ENCODE data around the gene GNB4.
A peak's percentile ranks its signal among the peaks of the same experiment; 100 is the strongest.

Gene GNB4

DNA sequence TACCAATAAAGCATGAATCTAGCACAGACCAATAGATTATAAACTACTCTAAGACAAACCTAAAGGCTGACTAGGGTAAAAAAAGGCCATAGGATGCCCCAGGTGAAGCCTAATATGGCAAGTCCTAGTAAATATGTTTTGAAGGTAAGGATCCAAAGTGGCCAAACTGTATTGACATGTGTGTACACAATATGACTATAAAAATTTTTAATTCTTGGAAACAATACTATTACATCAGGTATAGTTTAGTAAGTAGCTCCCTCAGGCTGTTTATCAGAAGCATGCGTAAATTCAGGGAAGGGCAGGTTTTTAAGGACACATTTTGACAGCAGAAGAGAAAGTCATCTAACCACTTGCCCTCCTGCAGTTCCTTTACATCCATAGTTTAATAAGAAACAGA is 18.8 kb downstream of the GNB4 start:
- no peak for DNase-seq

DNA sequence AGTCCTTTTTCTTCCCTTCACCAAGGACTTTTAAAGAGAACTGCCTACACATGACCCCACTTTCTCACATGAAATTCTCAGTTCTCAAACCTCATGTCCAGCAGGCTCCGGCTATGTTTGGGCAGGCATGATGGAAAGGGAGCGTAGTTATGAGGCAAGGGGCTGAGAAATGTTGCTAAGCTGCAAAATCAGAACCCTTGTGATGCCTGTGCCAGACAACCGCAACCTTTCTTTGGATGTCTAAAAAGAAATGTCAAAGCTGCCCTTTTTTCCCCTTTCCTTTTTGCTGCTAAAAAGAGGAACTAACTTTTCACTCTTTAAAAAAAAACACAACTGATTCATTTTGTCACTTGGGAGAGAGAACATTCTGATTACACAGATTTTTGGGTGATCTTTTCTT is 19.2 kb downstream of the GNB4 start:
- no peak for DNase-seq

DNA sequence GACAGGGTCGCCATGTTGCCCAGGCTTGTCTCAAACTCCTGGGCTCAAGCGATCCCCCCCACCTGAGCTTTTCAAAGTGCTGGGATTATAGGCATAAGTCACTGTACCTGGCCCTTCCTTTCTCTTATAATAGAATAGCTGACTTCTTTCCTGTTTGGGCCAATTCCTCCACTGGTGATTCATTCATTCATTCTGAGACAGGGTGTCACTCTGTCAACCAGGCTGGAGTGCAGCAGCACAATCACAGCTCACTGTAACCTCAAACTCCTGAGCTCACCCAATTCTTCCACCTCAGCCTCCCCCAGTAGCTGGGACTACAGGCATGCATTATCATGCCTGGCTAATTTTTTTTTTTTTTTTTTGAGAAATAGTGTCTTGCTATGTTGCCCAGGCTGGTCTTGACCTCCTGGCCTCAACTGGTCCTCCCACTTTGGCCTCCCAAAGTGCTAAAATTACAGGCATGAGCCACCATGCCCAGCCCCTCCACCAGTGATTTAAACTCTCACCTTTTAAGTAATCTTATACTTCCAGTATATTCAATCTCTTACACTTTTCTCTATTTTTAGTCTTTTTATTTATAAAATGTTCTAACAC is 20.9 kb downstream of the GNB4 start:
- no peak for DNase-seq

DNA sequence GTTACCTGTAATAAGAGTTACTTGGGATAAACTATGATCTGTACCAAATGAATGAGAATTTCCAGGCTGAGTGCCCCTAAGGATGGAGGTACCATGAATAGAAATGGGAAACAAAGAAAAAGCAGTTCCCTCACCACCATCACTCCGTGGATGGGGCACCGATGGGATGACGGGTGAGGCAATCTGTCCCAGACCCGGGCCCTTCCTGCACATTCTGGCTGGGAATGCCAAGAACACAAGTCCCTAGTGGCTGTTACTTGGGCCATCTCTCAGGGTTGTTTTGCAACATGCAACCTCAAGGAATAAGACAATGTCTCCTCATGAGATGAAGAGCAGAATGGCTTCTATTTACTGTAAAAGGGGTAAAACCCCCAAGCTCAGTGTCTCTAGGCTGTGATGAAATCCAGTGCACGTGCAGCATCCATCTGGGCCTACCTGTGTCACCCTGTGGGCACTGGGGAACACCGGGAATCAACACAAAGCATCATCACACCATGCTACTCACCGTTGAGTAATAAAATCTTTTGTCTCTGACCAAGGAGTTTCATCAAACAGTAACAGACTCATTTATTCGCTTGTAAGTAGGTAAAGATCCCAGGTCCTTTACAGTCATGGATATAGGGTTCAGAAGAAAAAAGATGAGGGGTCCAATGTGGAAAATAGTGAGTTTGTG is 22.3 kb downstream of the GNB4 start:
- DNase-seq = no peak

DNA sequence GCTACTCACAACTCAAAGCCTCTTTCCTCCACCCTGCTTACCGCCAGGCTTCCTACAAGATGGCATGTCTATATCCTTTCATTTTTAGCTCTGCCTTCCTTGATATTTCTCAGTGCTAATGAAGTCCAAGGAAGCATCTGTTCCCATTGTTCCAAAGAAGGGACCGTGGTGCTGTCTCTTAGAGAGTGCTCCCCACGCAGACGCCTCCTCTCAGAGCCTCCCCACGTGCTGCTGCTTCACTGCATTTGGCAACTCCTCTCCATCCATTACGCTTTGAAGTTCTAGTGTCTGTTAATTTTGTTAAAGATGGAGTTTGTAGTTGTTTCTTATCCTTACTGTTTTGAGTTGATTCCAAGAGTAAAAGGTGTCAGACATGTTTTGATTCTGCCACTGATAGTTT is 26.2 kb downstream of the GNB4 start:
- no peak for DNase-seq

DNA sequence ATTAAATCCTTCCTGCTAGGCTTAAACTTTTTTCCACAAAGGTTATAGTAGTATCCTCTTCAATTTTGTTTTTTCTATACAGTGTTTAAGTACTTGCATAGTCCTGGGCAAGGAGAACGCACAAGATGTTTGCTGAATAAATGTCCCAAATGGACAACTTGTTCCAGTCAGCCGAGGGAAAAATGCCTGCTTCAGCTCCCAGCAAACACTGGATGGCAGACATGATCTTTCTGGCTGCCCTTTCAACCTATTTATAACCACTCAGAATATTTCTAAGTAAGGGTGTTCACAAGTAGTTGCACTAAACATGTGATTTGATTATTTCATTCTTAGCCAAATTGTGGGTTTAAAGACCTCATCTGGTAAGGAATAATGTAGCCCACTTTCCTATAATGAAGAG is 29.8 kb downstream of the GNB4 start:
- no peak for DNase-seq

DNA sequence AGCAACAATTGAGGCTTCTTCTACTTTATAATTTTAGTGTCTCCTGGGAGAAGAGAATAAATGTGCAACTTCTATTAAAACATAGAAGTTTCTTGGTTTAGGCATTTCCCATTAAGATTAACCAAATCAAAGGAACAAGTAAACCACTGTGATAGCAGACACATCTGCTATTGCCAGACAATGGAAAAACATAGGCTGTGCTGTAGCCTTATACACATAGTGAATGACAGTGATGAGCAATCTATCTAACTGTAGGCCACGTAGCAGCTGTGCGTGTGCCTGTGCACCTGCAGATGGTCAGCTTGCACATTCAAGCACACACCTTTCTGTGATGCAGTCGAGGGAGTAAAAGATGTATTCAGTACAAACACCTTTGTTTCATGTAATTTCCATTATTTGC is 32.7 kb downstream of the GNB4 start:
- DNase-seq = no peak

DNA sequence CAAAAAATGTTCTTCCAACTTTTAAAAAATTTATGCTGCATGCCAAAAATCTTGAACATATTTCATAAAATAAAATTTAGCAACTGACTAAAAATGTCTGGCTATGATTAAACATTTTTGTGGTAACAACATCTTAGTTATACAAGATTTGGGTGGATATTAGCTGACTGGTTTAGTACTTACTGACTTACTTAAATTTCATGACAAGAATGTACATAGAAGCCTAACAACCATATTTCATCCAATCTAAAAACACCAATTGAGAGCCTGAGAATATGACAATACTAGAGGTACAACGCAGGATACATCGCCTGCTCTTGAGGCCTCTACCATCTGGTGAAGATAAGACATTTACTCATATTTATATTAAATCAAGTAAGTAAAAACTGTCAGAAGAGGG is 34.6 kb downstream of the GNB4 start:
- peak; percentile 87 for DNase-seq

DNA sequence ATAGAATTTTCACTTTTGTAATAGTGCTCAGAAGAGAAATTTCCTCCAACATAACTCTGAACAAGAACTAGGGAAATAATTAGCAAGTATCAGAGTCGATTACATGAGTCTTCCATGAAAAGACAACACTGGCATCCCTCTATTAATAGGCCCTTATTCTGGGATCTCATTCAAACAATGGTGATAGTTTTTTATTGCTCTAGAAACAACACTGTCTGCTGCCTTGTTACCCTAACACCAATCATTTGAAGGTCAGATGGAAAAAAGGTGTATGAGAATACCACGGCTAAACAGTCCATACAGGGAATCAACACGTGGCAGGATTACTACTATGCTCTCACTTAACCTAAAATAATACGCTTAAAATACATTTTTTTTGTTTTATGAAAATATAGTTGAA is 35.9 kb downstream of the GNB4 start:
- DNase-seq = no peak

DNA sequence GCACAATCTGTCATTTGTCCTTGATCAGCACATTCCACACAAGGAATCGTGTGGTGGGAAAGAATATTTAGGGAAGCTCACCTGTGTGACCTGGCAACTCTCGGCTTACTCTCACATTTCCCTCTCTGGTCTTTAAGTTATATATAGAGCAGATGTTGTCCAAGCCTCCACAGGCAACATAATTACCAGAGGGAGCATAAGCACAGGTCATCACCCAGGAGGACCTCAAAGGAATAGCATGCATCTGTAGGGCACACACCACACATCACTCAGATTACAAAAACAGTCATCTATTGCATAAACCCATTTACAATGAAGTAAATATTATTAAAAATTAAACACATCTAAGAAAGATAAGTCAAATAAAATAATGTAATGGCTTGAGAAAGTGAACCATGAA is 36.5 kb downstream of the GNB4 start:
- DNase-seq = no peak

DNA sequence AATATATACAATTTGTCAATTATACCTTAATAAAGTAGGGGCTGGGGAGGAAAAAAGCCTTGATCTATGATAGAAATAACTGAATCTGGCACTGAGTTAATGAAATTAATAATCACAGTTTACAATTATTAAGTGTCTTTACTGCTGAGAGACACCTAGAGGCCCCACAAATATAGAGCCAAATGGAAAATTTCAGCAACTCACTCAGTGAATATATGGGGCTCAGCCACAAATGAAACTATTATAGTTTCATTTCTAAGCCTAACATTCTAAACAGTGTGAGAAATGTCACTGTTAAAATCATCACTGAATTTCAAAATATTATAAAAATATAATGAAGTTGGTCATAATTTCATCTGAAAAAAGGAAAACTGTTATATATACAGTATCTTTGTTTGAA is 40.3 kb downstream of the GNB4 start:
- DNase-seq = no peak

DNA sequence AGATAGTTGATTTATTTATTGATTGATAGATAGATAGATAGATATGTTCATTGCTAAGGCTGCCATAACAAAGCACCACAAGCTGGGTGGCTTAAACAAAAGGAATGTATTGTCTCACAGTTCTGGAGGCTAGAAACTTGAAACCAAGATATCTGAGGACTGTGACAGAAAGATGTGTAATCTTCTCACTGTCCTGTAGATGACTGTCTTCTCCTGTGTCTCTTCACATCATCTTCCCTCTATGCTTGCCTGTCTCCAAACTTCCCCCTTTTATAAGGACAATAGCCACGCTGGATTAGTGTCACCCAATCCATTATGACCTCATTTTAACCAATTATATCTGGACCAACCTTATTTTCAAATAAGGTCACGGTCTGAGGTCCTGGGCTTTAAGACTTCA is 40.9 kb downstream of the GNB4 start:
- peak; percentile 28 for DNase-seq

DNA sequence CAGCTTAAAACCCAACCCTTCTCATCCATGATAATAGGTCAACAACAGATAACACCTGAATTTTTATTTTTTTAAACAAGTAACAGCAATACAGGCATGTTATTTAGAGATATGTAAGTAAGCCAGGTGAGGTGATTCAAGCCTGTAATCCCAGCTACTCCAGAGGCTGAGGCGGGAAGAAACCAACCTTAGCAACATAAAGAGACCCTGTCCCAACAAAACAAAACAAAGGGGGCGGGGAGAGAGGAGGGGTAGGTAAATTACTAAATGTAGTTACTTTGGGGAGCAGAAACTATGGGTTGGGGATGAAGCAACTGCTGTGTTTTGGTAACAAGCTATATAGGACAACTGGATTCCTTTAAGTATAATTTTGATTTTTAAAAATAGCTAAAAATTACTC is 47.0 kb downstream of the GNB4 start:
- DNase-seq = no peak

DNA sequence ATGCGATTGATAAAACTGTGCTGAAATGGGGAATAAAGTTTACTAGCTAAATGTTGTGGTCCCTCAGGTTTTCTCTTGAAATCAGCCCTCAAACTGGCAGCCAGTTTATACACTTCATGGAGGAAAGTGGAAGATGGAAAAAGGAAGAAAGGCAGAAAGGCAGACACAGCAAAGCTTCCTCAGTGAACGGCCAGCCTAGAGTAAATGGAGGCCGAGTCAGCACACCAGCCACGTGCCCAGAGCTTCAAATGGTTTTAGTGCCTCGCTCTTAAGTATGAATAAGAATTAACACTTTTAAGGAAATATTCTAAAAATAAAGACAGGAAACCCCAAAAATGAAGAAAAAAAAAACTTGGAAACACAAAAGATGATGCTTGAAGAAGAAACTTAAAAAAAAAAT is 48.3 kb downstream of the GNB4 start:
- no peak for DNase-seq

DNA sequence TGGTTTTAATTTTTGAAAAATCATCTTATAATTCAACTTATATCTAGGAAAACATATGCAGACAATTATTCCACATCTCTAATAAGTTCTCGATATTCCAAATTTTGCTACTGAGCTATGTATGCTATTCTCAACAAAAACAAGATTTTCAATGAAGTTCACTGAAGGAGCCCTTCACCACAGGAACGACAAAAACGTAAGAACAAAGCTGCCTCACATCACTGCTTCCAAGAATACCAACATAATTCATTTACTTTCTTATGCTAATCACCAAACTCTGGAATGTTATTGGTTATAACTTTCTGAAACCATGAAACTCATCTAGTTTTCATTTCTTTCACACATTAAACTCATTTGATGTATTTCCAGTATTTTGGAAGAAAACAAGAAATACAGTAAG is 49.7 kb downstream of the GNB4 start:
- DNase-seq = peak; percentile 28

DNA sequence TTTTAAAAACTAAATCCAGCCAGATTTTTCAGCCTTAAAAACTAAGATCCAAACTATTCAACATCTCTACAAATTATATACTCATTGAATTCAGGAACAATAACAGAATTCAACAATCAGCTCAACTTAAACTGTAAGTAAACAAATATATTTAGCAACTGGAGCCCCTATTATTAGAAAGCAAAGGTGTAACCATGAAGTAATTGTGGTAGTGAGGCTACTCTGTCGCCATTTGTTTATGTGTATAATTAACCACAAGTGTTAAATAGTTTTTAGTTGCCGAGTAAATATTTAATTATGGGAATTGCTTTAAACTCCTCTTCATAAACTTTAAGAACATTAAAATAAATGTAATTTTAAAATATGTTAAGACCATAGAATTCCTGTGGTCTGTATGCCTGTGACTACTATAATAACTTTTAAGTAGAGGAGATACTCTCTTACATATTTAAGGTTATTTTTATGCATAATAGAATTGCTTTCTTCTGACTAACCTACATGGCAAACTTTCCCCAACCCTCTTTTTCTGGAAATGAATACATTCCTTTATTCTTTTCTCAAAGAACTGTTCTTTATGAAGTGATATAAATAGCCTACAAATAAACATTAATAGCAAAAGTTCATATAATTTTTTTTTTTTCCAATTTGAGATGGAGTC is 52.6 kb downstream of the GNB4 start:
- peak; percentile 54 for DNase-seq

DNA sequence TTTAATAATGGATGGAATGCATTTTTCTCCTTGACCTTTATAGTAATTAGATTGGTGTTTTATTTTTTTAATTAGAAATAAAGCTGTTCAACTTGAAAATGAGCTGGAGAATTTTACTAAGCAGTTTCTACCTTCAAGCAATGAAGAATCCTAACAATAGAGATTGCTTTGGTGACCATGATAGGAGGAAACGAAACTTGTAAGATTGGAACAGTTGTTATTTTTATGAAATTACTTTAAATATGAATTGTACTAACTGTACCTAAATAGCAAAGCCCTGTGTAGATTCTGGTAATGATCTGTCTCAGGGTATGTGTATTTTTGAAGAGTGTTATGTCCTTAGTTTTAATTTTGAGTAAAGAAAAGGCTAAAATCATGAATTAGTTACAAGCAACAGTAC is 59.4 kb downstream of the GNB4 start:
- DNase-seq = no peak

DNA sequence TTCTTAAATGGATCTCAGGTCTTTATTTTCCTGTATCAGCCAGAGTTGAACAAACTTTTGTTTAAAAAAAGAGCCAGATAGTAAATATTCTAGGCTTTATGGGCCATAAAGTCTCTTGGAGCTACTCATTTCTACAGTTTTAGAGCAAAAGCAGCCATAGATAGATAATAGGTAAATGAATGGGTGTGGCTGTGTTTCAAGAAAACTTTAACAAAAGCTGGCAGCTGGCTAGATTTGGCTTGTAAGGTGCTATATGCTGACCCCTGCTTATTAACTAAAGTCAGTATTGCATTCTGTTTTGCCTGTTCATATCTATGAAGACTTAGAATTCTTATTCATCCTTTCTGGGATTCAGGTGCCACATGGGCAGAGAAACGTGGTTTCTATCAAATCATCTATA is 74.8 kb downstream of the GNB4 start:
- no peak for DNase-seq

DNA sequence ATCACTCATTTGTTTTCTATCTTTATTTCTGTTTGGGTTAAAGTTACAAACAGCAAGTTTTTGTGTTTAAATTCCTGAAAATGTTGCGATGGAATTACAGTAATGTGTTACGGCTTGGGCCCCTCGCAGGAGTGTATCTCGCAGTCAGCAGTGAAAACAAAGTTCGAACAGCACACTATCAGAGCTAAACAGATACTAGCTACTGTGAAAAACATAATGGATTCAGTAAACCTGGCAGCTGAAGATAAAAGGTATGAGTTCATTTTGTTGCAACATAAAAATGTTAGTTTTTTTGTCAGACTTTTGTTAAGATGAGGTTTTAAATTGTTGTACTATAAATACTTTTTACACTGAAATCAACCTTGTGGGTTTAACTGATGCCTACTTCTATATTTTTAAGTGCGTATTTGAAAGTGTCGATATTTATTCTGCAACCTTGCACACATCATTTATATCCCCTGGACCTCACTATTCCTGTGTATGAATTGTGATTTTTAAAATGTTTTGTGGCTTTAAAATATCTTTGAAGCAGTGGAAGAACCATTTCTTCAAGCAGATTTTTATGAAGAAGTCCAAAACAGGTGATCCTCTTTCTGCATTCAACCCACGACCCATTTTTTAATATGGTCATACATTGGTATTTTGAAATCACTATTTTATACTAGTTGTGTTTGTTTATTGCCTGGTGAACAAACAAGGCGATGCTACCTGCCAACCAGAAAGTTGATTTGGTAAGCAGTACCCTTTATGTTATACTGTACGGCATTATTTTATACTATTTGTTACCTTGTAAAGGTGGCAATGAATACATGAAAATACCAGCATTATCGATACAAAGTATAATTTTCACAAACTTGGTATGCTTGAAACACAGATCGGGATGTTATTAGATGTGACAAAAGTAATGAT is 75.9 kb downstream of the GNB4 start:
- DNase-seq = no peak

DNA sequence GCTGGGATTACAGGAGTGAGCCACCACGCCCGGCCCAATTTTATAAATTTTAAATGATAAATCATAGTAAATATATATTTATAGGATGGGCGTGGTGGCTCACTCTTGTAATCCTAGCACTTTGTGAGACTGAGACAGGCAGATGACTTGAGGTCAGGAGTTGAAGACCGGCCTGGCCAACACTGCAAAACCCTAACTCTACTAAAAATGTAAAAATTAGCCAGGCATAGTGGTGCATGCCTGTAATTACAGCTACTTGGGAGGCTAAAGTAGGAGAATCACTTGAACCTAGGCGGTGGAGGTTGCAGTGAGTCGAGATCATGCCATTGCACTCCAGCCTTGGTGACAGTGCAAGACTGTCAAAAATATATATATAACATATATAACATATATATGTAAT is 77.3 kb downstream of the GNB4 start:
- no peak for DNase-seq

DNA sequence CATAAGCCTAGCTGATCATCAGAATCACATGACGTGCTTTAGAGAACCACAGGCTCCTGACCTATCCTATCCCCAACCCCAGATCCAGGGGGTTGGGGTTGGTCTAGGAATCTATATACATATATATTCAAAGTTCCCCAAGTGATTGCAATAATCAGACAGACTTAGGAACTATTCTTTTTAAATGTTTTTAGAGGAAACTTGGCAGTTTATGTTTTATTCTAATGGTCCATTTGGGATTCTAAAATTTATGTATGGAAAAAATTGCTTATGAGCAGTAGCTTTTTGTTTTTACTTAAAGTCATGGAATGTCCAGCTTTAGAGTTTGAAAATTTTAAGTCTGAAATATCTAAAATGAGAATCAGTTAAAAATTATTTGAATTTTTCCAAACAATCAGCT is 81.6 kb downstream of the GNB4 start:
- no peak for DNase-seq

DNA sequence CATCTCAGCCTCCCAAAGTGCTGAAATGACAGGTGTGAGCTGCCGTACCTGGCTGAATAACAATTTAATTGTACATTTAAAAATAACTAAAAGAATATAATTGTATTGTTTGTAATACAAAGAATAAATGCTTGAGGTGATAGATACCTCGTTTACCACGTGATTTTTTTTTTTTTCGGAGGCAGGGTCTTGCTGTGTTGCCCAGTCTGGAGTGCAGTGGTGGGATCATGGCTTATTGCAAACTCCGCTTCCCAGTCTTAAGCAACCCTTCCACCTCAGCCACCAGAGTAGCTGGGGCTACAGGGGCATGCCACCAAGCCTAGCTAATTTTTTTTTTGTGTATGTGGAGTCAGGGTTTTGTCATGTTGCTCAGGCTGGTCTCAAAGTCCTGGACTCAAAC is 87.9 kb downstream of the GNB4 start:
- no peak for DNase-seq

DNA sequence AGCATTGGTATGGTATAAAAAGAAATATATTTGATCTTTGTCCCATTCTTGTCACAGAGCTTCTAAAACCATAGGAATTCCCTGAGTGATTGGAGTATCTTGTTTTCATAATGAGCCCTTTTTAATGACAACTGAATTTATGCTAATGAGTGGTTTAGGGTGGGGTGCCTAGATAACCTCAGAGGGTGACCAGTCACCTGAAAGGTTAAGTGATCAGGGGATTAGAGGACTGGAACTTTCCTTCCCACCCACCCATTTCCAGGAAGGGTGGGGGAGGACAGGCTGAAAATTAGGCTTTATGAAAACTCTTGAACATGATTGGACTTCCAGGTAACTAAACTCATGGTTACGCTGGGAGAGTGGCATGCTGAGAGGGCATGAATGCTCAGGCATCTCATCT is 95.3 kb downstream of the GNB4 start:
- no peak for DNase-seq
